Measurements from ENCODE around the gene MAST3.
"Not testable (repeated sequence)": the region's sequence is repeated elsewhere in the genome, so short reads cannot be mapped to it uniquely, and the experiment has no call there.

Gene MAST3

DNA sequence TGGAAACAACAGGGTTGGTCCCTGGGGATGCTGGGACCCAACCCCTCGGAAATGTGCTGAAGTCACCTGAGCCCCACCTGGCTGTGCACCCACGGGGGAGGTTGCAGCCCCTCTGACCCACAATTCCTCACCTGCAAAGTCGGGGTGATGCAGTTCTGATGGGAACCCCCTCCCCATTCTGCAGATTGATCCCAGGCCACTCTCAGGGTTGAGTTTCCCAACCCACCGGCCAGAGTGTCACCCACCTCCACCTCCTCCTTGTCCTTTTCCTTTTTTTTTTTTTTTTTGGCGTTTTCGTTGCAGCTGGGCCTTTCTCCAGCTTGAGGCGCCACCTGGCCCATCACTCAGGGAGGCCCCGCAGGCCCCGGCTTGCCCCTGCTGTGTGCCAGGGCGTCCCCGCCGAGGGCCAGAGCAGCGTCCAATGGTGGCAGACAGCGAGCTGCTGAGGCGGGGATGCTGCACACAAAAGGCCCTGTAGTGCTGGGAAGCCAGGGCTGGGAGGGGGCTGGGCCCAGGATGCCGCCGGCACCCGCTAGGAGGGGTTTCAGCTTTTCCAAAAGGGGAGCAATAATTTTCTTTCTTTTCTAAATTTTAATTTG is 60.0 kb downstream of the MAST3 start:
- in situ Hi-C loops (cut with HindIII; ENCODE audit: low sequenced_read_pairs) = no loop called here

GRCh38 chr19:18158467-18158866 is 60.9 kb downstream of the MAST3 start:
- in situ Hi-C loops (cut with HindIII; ENCODE audit: low sequenced_read_pairs) = no loop called here

DNA sequence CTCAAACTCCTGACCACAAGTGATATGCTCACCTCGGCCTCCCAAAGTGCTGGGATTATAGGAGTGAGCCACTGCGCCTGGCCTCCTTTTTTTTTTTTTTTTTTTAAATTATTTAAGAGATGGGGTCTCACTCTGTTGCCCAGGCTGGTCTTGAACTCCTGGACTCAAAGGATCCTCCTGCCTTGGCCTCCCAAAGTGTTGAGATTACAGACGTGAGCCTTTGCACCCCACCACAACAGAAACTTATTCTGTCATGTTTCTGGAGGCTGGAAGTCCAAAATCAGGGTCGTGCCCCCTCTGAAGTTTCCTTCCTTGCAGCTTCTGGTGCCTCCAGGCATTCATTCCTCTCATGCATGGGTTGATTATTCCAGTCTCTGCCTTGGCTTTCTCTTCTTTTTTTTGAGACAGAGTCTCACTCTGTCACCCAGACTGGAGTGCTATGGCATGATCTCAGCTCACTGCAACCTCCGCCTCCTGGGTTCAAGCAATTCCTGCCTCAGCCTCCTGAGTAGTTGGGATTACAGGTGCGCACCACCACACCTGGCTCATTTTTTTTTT is 61.6 kb downstream of the MAST3 start:
- in situ Hi-C loops (cut with HindIII; ENCODE audit: low sequenced_read_pairs) = not testable (repeated sequence)

DNA sequence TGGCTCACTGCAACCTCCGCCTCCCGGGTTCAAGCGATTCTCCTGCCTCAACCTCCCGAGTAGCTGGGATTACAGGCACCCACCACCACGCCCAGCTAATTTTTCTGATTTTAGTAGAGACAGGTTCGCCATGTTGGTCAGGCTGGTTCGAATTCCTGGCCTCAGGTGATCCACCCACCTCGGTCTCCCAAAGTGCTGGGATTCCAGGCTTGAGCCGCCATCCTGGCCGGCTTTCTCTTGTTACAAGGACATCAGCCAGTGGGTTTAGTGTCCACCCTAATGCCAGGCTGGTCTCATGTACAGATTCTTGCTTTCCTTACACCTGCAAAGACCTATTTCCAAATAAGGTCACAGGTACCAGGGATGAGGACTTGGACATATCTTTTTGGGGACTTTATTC is 62.2 kb downstream of the MAST3 start:
- in situ Hi-C loops (cut with HindIII; ENCODE audit: low sequenced_read_pairs) = no loop called here

DNA sequence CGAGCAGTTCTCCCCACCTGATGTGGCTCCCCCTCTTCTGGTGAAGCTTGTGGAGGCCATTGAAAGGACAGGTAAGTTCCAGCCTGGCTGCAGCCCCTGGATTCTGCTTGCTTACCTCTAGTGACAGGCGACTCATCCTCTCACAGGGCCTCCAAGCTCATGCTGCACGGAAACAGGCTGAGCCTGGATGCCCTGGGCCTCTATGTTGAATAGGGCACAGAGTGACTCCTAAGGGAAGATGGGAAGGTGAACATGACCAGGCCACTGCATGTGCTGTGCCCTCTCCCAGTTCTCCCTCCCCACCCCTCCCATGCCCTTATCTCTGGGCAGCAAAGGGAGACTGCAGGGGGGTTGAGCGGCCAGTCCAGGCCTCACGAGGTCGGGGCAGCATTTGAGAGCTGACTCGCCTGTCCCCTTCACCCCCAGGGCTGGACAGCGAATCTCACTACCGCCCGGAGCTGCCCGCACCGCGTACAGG is 63.0 kb downstream of the MAST3 start:
- in situ Hi-C loops (cut with HindIII; ENCODE audit: low sequenced_read_pairs) = no loop called here

DNA sequence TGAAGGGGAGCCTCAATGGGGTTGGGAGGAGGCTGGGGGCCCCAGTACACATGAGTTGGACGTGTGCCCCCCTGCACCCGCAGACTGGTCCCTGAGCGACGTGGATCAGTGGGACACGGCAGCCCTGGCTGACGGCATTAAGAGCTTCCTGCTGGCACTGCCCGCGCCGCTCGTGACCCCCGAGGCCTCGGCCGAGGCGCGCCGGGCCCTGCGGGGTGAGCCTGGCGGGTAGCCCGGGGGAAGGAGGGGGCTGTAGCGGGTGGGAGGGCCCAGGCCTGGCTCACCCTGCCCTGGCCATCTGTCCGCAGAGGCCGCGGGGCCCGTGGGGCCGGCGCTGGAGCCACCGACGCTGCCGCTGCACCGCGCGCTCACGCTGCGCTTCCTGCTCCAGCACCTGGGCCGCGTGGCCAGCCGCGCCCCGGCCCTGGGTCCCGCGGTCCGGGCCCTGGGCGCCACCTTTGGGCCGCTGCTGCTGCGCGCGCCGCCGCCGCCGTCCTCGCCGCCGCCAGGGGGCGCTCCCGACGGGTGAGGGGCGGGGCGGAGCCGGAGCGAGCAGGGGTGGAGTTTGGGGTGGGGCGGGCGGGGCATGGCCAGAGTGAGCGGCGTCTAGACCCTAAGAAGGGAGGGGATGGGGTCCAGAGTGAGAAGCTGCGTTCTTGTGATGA is 63.5 kb downstream of the MAST3 start:
- in situ Hi-C loops (cut with HindIII; ENCODE audit: low sequenced_read_pairs) = no loop called here

- in situ Hi-C loops (cut with HindIII; ENCODE audit: low sequenced_read_pairs) = no loop called here
Observed at GRCh38 chr19:18161636-18162002, 64.0 kb downstream of the MAST3 start.

DNA sequence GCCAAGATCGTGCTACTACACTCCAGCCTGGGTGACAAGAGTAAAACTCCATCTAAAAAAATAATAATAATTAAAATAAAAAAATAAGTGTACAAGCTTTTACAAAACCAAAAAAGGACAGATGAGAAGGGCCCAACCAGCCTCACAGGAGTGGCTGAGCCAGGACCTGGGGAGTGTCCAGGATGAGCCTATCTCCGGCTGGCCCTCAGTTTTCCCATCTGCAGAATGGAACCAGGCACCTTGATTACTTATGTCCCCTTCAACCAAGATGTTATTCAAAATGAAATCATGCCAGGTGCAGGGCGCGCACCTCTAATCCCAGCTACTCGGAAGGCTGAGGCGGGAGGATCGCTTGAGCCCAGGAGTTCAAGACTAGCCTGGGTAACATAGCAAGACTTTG is 66.5 kb downstream of the MAST3 start:
- in situ Hi-C loops (cut with HindIII; ENCODE audit: low sequenced_read_pairs) = no loop called here

- in situ Hi-C loops (cut with HindIII; ENCODE audit: low sequenced_read_pairs) = no loop called here
Observed at GRCh38 chr19:18165794-18166544, 68.4 kb downstream of the MAST3 start.

- in situ Hi-C loops (cut with HindIII; ENCODE audit: low sequenced_read_pairs) = no loop called here
Observed at GRCh38 chr19:18167011-18167410, 69.4 kb downstream of the MAST3 start.

DNA sequence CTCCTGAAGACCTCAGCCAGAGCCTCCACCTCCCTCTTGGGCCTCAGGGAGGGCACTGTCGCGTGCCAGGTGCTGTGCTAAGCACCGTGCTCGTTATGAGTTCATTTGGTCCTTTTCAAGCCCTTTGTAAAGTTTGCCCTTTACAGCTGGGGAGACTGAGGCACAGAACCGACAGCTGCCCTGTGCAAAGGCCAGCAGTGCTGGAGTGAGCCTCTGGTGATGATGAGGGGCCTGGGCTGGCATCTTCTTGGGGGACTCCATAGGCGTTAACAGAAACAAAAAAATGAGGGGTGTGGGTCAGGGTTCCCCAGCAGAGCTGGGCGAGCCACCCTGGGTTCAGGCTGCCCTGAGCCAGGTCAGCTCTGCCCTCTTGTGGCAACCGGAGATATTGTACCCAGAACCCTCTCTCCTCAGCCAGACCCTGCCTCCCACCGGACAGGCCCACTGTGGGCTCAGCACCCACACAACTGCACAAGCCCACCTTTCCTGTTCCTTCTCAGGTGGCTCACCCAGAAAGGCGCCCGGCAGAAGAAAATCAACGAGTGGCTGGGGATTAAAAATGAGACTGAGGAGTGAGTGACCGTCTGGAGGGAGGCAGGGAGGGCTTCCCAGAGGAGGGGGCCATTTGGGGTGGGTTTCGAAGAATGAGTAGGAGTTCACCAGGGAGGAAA is 70.5 kb downstream of the MAST3 start:
- in situ Hi-C loops (cut with HindIII; ENCODE audit: low sequenced_read_pairs) = no loop called here

DNA sequence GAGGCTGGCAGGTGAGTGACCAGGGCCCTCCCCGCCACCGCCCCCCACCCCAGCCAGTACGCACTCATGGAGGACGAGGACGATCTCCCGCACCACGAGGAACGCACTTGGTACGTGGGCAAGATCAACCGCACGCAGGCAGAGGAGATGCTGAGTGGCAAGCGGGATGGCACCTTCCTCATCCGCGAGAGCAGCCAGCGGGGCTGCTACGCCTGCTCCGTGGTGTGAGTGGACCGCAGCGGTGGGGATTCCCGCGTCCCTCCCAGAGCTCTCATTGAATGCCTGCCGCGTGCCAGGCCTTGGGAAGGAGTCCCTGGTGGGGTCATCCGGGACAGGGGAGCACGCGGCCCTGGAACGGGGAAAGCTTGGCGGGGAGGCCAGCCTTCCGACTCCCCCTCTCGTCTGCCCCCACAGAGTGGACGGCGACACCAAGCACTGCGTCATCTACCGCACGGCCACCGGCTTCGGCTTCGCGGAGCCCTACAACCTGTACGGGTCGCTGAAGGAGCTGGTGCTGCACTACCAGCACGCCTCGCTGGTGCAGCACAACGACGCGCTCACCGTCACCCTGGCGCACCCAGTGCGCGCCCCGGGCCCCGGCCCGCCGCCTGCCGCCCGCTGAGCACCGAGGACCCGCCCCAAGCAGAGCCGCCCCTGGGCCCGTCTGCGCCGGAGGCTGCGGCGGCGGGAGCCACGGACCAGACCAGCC is 71.2 kb downstream of the MAST3 start:
- in situ Hi-C loops (cut with HindIII; ENCODE audit: low sequenced_read_pairs) = no loop called here

- in situ Hi-C loops (cut with HindIII; ENCODE audit: low sequenced_read_pairs) = no loop called here
Observed at GRCh38 chr19:18170714-18171255, 73.2 kb downstream of the MAST3 start.

- in situ Hi-C loops (cut with HindIII; ENCODE audit: low sequenced_read_pairs) = no loop called here
Observed at GRCh38 chr19:18171605-18172327, 74.2 kb downstream of the MAST3 start.

DNA sequence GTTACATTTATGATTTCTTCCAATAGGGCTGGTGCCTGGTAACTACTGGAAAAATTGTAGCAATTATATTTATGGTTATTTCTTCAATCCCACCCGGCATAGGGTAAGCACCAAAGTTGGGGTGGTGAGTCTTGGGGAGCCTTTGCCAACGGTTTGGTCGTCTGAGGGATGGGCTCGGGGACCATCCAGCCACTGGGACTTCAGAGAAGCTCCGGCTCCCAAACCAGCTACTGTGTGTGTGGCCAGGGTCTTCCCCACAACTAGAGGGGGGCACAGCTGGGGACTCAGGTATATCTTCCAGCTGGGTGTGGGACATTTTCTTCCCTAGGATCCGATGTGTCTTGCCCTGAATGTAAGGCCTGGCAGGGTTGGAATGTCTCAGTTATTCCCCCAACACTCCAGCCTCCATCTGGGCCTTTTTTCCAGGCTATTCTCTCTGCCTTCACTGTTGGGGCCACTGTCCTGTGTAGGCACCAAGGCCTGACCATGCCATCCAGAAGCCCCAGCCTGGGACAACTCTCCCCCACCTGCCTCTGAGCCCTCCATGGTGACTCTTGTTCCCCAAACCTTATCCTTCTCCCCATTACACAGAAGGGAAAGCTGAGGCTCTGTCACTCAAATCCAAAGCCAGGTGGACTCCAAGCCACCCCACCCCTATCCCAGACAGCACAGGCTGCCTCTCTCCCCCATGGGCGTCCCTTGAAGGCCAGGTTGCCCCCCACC is 74.9 kb downstream of the MAST3 start:
- in situ Hi-C loops (cut with HindIII; ENCODE audit: low sequenced_read_pairs) = no loop called here

- in situ Hi-C loops (cut with HindIII; ENCODE audit: low sequenced_read_pairs) = no loop called here
Observed at GRCh38 chr19:18173054-18173571, 75.5 kb downstream of the MAST3 start.

GRCh38 chr19:18173572-18174288 is 76.2 kb downstream of the MAST3 start, which contains the start of gene IFI30:
Gene IFI30, plus strand, starts transcription at chr19:18173813. Its CDS starts 29 bp downstream, at chr19:18173842.
- in situ Hi-C loops (cut with HindIII; ENCODE audit: low sequenced_read_pairs) = no loop called here

DNA sequence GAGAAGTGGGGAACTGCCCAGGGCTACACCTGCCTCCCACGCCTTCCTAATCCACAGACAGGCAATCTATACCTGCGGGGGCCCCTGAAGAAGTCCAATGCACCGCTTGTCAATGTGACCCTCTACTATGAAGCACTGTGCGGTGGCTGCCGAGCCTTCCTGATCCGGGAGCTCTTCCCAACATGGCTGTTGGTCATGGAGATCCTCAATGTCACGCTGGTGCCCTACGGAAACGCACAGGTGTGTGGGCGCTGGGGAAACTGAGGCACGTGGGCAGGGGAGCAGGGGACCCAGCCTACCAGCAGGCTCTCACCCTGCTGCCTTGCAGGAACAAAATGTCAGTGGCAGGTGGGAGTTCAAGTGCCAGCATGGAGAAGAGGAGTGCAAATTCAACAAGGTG is 77.4 kb downstream of the MAST3 start:
- in situ Hi-C loops (cut with HindIII; ENCODE audit: low sequenced_read_pairs) = no loop called here
